GM19328 (cell line): Measurements from ENCODE around the gene C7orf25.
"Not testable (repeated sequence)": the region's sequence is repeated elsewhere in the genome, so short reads cannot be mapped to it uniquely, and the experiment has no call there.

Experiments used
- ATAC-seq: cut with Tn5 transposase; IDR thresholded peaks from one replicate; pipeline ENCODE4 v1.9.1; 2021; ENCODE audit warnings: mild to moderate bottlenecking, moderate library complexity; ENCODE audit not compliant: unreplicated experiment

Gene C7orf25

DNA sequence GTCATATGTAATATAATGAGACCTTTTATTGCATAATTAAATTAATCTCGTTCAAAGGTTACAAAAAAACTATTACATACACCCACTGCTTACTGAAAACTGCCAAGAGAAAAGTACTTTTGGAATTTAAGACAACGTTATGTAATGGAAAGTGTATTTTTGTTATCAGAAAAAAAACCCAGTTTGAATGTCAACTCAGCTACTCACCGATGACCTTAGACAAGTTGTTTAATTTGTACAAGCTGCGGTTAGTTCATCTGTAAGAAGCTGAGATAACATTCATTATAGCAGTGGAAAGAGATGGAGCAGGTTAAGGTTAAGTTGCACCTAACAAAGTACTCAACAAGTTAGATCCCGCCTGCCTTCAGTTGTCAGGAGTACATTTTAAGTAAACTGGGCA lies 19.0 kb upstream of the C7orf25 start:
- ATAC-seq = no peak

DNA sequence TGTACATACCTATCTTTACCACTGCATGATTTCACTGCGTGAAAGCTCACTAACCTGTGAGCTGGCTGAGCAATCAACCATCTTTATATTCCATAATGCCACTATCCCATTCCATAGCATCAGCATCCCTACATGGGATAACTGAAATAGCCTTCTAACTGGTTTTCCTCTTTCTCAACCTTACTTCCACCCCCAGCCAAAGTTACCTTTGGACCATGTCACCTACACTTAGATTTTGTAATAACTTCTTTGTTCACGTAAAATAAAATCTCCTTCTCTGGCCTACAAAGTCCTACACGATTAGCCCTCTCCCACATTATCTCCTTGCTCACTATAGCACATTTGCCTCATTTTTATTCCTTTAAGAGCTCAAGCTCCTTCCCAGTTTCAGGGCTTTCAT lies 17.6 kb upstream of the C7orf25 start:
- ATAC-seq = no peak

DNA sequence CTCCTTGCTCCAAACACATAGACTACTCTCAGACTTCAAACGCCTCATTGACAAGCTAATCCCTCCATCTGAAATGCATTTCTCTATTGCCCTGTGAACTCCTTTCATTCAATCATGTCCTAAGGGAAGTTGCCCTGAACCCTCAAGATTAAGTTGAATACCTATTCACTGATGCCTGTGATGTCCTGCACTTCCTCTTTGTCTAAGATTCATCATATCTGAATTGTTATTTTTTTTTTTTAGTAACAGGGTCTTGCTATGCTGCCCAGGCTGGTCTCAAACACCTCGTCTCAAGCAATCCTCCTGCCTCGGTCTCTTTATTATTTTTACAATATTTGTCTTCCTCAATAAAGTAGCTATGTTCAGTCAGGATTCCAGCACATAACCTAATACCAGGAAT lies 16.9 kb upstream of the C7orf25 start:
- ATAC-seq = no peak

DNA sequence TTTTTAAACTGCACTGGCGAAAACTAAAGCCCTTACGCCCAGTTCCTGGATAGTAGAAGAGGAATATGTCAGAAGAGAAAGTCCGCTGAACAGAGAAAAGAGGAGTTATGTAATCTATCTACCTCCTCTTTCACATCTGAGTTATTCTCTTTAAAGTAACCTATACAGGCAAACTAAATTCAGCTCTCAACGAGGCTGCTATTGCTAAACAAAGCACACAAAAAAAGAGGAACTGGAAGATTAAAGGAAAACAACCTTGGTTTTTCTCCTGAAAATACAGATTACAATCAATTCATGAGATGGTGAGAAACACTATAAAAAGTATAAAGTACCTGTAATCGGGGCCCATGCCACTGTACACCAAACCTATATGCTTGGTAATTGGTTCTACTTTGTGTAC lies 14.3 kb upstream of the C7orf25 start:
- no peak for ATAC-seq

DNA sequence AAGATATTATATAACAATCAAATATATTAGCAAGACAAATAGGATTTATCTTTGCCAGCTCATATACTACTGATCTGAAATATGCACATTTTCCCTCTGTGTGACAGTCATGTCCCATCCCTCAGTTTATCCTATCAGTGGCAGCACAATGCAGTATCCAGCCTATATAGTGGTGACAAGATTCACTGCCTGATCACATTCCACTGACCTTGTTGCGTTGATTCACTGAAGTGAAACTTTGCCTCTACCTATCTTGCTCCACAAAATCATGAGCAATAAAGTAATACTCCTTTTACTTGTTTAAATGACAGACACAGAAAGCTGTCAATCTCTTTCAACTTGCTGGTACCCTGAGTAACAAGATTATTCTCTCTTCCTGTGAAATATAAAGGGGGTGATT lies 13.8 kb upstream of the C7orf25 start:
- ATAC-seq = no peak

DNA sequence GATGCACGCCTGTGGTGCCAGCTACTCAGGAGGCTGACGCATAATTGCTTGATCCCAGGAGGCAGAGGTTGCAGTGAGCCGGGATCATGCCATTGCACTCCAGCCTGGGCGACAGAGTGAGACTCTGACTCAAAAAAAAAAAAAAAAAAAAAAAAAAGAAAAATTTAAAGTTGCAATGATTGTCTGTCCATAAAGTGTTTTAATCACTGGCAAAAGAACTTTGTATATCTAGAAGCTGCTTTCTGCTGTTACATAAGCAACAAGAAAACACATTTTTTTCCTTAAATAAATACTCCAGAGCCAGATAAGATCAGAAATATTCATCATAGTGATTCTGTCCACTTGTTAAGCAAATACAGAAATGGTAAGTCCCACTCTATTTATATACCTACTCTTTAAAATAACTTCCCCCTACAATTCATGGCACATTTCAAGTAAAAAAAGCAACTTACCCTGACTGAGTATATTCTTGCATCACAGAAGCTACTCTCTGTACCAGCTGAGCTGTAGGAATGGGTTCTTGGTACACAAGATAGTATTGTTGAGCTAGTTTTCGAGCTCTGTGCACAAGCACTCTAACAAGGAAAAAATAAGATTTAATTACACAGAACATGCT lies 12.5 kb upstream of the C7orf25 start:
- ATAC-seq = no peak

DNA sequence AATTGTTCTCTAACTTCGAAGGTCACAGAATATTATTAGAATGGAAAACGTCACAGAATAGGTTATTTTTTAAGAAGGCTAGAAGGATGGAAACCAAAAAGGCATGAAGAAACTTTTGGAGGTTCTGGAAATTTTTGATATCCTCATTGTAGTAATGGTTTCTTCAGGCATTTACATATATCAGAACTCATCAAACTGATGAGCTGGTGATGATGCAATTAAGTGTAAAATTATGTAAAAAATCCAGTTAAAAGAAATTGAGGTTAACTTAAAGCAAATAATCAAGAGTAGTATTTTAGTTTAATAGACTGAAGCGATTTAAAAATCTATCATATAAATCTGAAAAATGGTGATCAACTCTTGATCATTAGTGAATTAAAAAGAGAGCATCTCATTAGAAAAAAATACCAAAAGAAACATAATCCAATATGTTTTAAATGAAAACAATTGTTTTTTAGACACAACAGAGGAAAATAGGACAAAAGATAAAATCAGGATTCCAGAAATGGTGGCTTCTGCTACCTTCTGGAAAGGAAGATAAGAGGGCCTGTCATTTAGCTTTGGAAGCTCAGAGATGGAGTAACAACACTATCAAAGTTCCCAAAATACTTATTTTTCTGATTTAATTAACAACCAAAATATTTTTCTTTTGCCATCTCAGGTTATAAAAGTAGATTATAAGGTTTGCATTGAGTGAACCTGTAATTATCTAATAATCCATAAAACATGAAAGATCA lies 10.3 kb upstream of the C7orf25 start:
- ATAC-seq = no peak

DNA sequence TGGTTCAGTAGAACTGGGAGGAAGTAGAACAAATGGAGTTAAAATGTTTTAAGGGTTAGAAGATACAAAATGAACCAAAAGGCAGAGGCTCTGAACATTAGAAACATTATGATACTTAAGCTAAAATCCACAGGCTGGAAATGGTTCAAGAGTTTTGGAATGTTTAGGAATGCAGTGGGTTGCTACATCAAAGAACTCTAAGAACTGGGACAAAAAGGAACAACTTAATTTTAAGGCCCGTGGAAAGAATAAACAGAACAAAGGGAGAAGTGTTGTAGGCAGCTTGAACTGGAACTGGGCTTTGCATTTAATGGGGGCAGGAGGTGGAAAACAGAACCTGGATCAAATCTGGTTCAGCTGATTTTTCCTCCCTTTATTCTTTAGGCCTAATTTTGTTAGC lies 3.5 kb upstream of the C7orf25 start:
- ATAC-seq = no peak

DNA sequence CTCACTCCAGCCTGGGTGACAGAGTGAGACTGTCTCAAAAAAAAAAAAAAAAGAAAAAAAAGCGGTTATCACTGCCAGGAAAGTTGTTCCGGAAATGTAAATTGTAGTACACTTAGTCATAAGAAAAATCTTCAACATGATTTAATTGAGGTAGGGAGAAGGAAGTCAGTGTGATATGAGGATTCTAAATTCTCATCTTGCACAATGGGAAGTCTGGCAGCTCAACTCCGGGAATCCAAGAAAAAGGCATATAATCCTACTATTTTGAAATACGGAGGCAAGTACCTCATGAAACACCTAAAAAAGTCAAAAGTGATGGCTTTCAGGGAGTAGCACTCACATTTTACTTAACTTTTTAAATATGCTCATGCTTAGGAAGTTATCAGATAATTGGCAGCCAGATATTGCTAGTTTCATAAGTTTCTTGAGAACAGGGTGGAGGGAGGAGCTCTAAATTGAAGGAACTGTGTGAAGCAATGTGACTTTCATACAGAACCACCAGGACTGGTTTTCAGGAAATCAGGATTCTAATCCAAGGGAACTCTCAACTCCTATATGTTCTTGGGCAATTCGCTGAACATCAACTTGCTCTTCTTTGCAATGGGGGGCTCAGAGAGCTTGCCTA lies 2.7 kb upstream of the C7orf25 start:
- no peak for ATAC-seq

DNA sequence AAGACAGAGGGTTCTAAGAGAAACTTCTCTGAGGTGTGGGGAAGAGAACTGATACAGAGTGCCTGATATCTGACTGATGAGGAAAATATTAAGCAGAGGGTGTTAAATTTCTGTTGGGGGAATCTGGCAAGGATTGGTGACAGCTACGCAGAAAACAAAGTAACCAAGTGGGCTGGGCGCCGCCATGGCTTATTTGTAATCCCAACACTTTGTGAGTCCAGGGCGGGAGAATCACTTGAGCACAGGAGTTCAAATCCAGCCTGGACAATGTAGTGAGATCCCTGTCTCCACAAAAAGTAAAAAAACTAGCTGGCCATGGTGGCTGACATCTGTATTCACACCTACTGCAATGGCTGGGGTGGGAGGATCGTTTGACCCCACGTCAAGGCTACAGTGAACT lies 2.1 kb upstream of the C7orf25 start:
- no peak for ATAC-seq

DNA sequence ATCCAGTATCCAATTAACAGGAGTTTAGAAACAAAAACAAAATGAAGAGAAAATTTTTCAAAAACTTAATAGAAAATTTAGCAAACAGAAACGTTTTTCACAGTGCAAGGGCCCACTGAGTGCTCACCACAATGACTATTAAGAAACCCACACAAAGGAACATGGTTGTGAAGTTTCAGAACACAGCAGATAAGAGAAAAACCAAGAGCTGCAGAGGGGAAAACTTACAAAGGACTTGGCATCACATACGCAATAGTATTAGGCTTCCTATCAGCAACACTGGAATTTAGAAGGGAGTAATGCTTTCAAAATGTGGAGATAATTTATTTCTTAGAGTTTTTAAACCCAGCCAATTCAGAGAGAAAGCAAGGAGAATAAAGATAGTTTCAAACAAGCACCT lies 1.7 kb upstream of the C7orf25 start:
- ATAC-seq = no peak

DNA sequence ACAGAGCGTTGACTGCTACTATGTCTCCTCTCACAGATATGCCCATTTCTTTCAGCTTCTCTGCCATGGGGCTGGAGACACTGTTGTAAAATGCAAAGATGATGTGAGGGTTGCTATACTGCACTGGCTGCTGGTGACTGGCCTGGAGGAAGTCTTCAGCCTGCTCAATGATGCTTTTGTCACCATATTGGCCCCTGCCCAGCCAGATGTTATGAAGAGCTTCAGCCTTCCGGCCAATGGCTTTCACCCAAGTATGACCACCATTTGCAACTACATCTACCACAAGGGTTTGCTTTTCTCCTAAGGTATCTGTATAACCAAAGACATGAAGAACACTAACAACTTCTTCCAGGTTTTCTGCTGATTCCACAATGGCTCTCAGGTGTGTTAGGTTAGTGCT lies 1.6 kb downstream of the C7orf25 start:
- no peak for ATAC-seq

DNA sequence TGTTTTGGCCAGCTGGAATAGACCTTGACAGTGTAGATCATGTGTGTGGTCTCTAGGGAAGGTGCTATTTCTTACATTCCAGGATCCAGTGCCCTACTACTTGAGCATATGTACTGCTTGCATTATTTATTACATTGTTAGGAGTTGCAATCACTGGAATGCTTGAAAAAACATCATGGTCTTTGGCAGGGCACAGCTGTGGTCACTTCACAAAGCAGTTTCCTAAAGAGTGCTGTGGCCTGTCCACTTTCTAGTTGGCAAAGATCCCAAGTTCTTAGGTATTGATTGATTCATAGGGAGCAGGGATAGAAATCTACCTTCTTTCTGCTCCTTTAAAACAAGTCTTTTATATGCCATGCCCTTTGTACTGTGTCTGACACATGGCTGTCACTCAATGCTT lies 4.6 kb downstream of the C7orf25 start:
- no peak for ATAC-seq

DNA sequence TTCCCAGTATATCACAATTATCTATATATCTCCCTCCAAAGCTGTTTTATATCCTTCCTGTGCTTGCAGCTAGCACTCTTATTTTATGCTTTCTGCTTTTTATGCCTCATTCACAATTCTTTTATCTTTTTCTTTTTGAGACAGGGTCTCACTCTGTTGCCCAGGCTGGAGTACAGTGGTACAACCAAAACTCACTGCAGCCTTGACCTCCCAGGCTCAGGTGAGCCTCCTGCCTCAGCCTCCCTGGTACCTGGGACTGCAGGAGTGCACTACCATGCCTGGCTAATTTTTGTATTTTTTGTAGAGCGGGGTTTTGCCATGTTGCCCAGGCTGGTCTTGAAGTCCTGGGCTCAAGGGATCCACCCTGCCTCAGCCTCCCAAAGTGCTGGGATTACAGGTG lies 5.7 kb downstream of the C7orf25 start:
- ATAC-seq = no peak

DNA sequence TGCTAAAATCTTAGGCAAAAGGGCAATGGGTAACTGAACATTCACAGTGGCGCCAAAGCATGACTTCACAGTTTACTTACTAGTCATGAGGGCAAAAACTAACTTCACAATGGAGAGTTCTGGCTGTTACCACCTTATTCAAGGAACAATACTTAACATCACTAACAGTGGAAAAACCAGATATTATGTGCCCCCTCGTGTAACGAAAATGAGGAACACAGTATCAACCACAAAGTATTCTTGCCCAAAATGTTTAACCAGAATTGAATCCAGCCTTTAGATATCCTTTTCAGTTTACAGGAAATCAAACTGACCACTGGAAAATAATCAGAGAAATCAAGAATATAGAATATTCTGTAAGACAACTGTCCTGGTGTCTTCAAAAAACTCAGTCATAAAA lies 9.5 kb downstream of the C7orf25 start:
- ATAC-seq = no peak

DNA sequence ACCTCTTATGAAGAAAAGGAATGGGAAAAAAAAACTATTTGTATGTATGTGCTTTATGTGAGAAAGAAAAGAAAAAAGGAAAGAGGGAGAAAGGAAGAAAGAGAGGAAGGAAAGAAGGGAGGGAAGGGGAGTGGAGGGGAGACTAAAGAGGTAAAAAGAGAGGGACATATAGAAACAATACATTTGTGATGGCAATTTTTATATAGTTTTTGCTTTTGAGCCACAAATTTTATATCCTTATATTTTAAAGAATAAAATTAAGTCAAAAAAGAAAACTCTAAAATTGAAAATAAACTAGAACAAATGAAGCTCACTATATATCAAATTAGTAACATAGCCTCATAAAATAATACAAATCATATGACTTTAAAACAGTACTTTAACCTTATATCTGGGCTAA lies 11.0 kb downstream of the C7orf25 start:
- ATAC-seq = no peak

DNA sequence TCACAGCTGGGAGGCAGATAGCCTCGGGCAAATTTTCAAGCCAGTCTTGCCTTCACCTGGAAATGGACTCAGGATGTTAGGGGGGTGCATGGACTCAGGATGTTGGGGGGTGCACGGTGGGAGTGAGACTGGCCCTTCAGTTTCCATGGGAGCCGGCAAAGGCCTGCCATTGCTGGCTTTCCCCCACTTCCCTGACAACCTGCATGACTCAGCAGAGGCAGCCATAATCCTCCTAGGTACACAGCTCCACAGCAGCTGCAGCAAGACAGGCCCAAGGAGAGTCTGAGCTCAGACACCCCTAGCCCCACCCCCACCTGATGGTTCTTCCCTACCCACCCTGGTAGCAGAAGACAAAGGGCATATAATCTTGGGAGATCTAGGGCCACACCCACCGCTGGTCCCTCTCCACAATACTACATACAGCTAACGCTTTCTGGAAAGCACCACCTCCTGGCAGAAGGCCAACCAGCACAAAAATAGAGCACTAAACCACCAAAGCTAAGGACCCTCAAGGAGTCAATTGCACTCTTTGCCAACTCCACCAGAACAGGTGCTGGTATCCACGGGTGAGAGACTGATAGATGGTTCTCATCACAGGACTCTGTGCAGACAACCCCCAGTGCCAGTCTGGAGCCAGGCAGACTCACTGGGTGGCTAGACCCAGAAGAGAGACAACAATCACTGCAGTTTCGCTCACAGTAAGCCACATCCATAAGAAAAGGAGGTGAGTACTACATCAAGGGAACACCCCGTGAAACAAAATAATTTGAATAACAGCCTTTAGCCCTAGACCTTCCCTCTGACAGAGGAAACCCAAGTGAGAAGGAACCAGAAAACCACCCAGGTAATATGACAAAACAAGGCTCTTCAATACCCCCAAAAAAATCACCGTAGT lies 18.3 kb downstream of the C7orf25 start:
- no peak for ATAC-seq

DNA sequence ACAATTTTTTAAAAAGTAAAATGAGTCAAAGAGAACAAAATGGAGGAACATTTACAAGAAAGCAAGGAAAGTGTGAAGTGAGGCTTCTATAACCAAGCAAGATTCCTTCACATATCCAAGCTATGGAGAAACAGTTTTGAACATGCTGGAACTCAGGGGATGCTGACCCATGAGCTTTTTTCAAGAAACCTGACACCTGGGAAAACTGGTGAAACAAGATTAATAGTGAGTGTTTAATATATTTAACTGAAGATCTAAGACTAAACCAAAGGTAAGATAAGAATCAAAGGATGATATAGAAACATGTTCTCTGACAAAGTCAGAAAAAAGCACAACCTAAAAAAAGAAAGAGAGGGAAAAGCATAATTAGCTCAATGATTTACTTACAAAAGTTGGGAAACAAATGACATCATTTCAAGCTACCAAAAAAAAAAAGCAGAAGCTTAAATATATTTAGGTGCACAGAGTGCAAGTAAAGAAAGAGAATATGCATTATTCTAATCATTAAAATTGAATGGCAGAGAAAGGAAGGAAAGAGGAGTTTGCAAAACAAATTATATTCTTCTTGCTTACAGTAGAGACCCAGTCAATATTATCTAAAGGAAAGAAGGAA lies 24.9 kb downstream of the C7orf25 start:
- ATAC-seq = no peak

DNA sequence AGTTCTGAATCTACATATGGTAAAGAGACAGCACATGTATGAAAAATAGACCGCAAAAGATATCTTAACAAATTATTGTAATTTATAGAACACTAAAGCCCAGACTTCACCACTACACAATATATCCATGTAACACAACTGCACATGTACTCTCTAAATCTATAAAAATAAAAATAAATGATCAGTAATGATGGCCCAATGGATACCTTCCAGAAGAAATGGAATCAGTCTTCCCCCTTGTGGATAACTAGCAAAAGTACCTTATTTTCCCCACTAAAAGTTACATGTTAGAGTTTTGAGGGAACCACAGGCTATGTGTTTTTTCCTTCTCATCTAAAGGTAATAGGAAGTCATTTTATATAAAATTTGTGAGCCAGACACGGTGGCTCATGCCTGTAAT lies 25.7 kb downstream of the C7orf25 start:
- ATAC-seq = no peak

DNA sequence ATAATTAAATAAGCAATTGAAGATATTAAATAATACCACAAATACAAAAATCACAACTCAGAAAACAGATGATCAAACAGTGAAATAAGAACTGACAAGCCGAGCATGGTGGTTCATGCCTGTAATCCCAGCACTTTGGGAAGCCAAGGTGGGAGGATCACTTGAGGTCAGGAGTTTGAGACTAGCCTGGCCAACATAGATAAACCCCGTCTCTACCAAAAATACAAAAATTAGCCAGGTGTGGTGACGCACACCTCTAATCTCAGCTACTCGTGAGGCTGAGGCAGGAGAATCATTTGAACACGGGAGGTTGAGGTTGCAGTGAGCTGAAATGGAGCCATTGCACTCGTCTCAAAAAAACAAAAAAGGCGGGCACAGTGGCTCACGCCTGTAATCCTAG lies 26.7 kb downstream of the C7orf25 start:
- ATAC-seq = not testable (repeated sequence)

DNA sequence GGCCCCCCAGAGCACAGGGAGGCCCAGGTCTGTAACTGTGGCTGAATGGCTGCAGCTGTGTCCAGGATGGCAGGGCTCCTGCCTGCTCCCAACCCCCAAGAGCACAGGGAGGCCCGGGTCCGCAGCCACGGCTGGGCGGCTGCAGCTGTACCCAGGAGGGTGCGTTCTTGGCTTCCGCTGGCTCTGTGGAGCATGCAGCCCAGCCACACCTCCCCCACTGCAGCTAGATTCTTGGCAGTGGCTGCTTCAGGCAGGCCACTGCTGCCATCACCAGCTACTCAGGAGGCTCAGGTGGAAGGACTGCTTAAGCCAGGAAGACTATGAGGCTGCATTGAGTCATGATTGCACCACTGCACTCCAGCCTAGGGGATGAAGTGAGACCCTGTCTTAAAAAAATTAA lies 27.9 kb downstream of the C7orf25 start:
- no peak for ATAC-seq
